Measurements from ENCODE around the gene CNDP1. TPM values are rescaled to one million over a fixed set of nuclear protein-coding genes. Genes with fewer than 3 reads are reported as not detected.

The CNDP1 gene
- total RNA-seq, 2 experiments from 2014 or later: 0.25 to 0.39 TPM

DNA sequence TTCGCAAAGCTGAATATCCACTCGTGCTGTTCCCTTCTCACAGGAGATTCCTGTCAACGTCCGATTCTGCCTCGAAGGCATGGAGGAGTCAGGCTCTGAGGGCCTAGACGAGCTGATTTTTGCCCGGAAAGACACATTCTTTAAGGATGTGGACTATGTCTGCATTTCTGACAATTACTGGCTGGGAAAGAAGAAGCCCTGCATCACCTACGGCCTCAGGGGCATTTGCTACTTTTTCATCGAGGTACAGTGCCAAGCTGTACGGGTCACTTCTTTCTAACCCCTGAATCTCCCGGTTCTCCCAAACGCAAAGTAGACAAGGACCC is 23.6 kb upstream of the CNDP1 start:
- Mint-ChIP-seq H3K27ac (no peak overlapping the region), H3K36me3 (ENCODE audit: low read depth) (peaks cover 95% of the 10 kb centered on the region), H3K9me3 (no peaks in the 10 kb centered on the region), H3K4me3 (no peak overlapping the region), H3K4me1 (ENCODE audit: low read depth) (no peaks in the 10 kb centered on the region), H3K27me3 (no peaks in the 10 kb centered on the region)
- Histone ChIP-seq H3K27ac (ENCODE audit: low read depth in 1 of 2, low read length in 2 of 2) (no peak overlapping the region), H3K9me3 (ENCODE audit: control insufficient read depth in 1 of 2, insufficient read depth in 1 of 2, low read length in 2 of 2) (peaks cover 0 to 1% of the 10 kb centered on the region in 2 experiments), H3K36me3 (ENCODE audit: insufficient read depth, low read length) (peaks cover 94% of the 10 kb centered on the region), H3K27me3 (ENCODE audit: control insufficient read depth in 1 of 2, insufficient read depth in 2 of 2, low read length in 2 of 2) (no peaks in the 10 kb centered on the region), H3K4me3 (ENCODE audit: low read length) (no peak overlapping the region), H3K4me1 (ENCODE audit: insufficient read depth, low read length) (no peaks in the 10 kb centered on the region)
- intact Hi-C loops (cut with DNase I, micrococcal nuclease): no loop called here
- CTCF ChIA-PET: no interaction called here
- no peak for DNase-seq
- TF ChIP-seq, protein P1, sequence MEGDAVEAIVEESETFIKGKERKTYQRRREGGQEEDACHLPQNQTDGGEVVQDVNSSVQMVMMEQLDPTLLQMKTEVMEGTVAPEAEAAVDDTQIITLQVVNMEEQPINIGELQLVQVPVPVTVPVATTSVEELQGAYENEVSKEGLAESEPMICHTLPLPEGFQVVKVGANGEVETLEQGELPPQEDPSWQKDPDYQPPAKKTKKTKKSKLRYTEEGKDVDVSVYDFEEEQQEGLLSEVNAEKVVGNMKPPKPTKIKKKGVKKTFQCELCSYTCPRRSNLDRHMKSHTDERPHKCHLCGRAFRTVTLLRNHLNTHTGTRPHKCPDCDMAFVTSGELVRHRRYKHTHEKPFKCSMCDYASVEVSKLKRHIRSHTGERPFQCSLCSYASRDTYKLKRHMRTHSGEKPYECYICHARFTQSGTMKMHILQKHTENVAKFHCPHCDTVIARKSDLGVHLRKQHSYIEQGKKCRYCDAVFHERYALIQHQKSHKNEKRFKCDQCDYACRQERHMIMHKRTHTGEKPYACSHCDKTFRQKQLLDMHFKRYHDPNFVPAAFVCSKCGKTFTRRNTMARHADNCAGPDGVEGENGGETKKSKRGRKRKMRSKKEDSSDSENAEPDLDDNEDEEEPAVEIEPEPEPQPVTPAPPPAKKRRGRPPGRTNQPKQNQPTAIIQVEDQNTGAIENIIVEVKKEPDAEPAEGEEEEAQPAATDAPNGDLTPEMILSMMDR (IDR thresholded peaks at IDR 0.05): no peak
- POLR2A ChIA-PET: interaction anchor here (1.0 kb wide), 1 partner anchor 11 kb away, joined by 4 read pairs; no protein-coding TSS in a partner anchor
- ATAC-seq (ENCODE audit: poor library complexity): no peak

DNA sequence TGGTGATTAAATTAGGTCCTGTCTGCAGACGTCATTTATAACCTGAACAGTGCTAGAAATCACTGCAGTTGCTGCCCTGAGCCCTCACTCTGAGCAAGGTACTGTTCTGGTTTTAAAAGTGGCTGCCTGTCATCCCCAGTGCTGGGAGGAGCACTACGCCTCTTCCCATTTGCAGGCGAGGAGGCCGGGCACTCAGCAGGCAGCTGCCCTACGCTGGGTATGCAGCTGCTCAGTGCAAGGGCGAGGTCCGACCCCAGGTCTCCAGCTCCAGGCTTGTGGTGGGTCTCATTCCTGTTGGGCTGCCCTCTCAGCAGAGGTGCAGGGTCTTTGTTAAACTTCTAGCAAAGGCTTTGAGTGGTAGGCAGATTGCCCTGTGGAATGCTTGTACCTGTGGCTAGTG is 22.5 kb upstream of the CNDP1 start:
- H3K4me3 ChIP-seq (ENCODE audit: low read length): no peak overlapping the region
- H3K9me3 ChIP-seq (ENCODE audit: control insufficient read depth in 1 of 2, insufficient read depth in 1 of 2, low read length in 2 of 2): peaks cover 0 to 5% of the 10 kb centered on the region in 2 experiments
- H3K4me1 ChIP-seq (ENCODE audit: insufficient read depth, low read length): no peaks in the 10 kb centered on the region
- H3K27me3 ChIP-seq (ENCODE audit: control insufficient read depth in 1 of 2, insufficient read depth in 2 of 2, low read length in 2 of 2): no peaks in the 10 kb centered on the region
- no peak for DNase-seq
- no peaks in the 10 kb centered on the region for H3K9me3 Mint-ChIP-seq
- no peak overlapping the region for H3K27ac ChIP-seq (ENCODE audit: low read depth in 1 of 2, low read length in 2 of 2)
- no peak for ATAC-seq (ENCODE audit: poor library complexity)
- H3K36me3 Mint-ChIP-seq (ENCODE audit: low read depth): peaks cover 98% of the 10 kb centered on the region
- intact Hi-C loops (cut with DNase I, micrococcal nuclease): no loop called here
- no peak overlapping the region for H3K27ac Mint-ChIP-seq
- no peaks in the 10 kb centered on the region for H3K4me1 Mint-ChIP-seq (ENCODE audit: low read depth)
- no peaks in the 10 kb centered on the region for H3K27me3 Mint-ChIP-seq
- ChIA-PET POLR2A (no interaction called here), CTCF (no interaction called here)
- H3K4me3 Mint-ChIP-seq: no peak overlapping the region
- peaks cover 96% of the 10 kb centered on the region for H3K36me3 ChIP-seq (ENCODE audit: insufficient read depth, low read length)
- TF ChIP-seq, protein P1 (IDR thresholded peaks at IDR 0.05): no peak

DNA sequence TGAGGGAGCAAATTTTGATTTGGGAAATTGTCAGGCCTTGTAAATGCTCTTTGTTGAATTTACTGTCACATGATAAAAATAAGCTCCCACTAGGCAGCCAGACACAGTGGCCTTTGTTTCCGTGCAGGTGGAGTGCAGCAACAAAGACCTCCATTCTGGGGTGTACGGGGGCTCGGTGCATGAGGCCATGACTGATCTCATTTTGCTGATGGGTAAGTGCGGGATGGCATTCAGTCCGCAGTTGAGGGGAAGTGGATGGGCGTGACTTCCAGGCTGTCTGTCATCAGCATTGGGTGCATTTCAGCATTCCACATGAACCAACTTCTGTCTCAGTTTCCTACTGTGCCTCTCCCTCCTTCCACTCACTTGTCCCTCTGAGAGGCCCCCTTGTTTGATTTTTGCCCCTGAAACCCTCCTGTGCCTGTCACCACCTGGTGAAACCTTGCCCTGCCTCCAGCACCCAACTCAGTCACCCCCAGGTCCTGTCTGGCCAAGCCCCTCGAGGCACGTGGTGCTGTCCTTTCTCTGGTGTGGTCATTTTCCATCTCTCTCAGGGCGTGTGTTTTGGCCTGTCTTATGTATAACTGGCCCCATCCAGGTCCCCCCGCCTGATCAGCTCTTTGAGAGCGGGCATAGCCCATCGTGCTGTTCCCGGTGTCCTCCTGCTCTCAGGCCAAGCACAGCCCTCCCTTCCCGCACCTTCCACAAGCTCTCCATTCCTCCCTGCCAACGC is 21.8 kb upstream of the CNDP1 start:
- Mint-ChIP-seq H3K27ac (no peak overlapping the region), H3K9me3 (no peaks in the 10 kb centered on the region), H3K27me3 (no peaks in the 10 kb centered on the region), H3K4me3 (no peak overlapping the region), H3K4me1 (ENCODE audit: low read depth) (no peaks in the 10 kb centered on the region), H3K36me3 (ENCODE audit: low read depth) (peaks cover 98% of the 10 kb centered on the region)
- H3K27ac ChIP-seq (ENCODE audit: low read depth in 1 of 2, low read length in 2 of 2): no peak overlapping the region
- ChIA-PET CTCF (no interaction called here), POLR2A (no interaction called here)
- no peak for ATAC-seq (ENCODE audit: poor library complexity)
- TF ChIP-seq, protein P1 (IDR thresholded peaks at IDR 0.05): no peak
- intact Hi-C loops (cut with DNase I, micrococcal nuclease): no loop called here
- no peak for DNase-seq
- H3K27me3 ChIP-seq (ENCODE audit: control insufficient read depth in 1 of 2, insufficient read depth in 2 of 2, low read length in 2 of 2): no peaks in the 10 kb centered on the region
- peaks cover 0 to 5% of the 10 kb centered on the region in 2 experiments for H3K9me3 ChIP-seq (ENCODE audit: control insufficient read depth in 1 of 2, insufficient read depth in 1 of 2, low read length in 2 of 2)
- no peaks in the 10 kb centered on the region for H3K4me1 ChIP-seq (ENCODE audit: insufficient read depth, low read length)
- no peak overlapping the region for H3K4me3 ChIP-seq (ENCODE audit: low read length)
- peaks cover 96% of the 10 kb centered on the region for H3K36me3 ChIP-seq (ENCODE audit: insufficient read depth, low read length)
